ENCODE measurements around the gene RALGPS1.

The RALGPS1 gene

GRCh38 chr9:126906091-126906490 lies 8.5 kb upstream of the RALGPS1 start:
- Histone ChIP-seq H3K4me3 (ENCODE audit: low read depth, low read length) (no peak overlapping the region), H3K36me3 (ENCODE audit: control insufficient read depth, insufficient read depth, low read length) (no peaks in the 10 kb centered on the region), H3K9ac (ENCODE audit: low read depth, low read length) (no peak overlapping the region), H3K27ac (ENCODE audit: low read depth, low read length) (no peak overlapping the region), H3K27me3 (ENCODE audit: control insufficient read depth, insufficient read depth, low read length) (no peaks in the 10 kb centered on the region), H3K9me3 (ENCODE audit: control insufficient read depth, insufficient read depth, low read length) (no peaks in the 10 kb centered on the region), H3K4me1 (ENCODE audit: control insufficient read depth, insufficient read depth, low read length) (no peaks in the 10 kb centered on the region)

GRCh38 chr9:126907058-126907457 lies 7.5 kb upstream of the RALGPS1 start:
- H3K27me3 ChIP-seq (ENCODE audit: control insufficient read depth, insufficient read depth, low read length): no peaks in the 10 kb centered on the region
- no peak overlapping the region for H3K9ac ChIP-seq (ENCODE audit: low read depth, low read length)
- no peaks in the 10 kb centered on the region for H3K36me3 ChIP-seq (ENCODE audit: control insufficient read depth, insufficient read depth, low read length)
- H3K27ac ChIP-seq (ENCODE audit: low read depth, low read length): no peak overlapping the region
- H3K9me3 ChIP-seq (ENCODE audit: control insufficient read depth, insufficient read depth, low read length): no peaks in the 10 kb centered on the region
- H3K4me1 ChIP-seq (ENCODE audit: control insufficient read depth, insufficient read depth, low read length): no peaks in the 10 kb centered on the region
- no peak overlapping the region for H3K4me3 ChIP-seq (ENCODE audit: low read depth, low read length)

- peaks cover 19% of the 10 kb centered on the region; the same call in 1 of the 2 replicates for H3K4me1 ChIP-seq (ENCODE audit: control insufficient read depth, insufficient read depth, low read length)
- no peak overlapping the region for H3K9ac ChIP-seq (ENCODE audit: low read depth, low read length)
- H3K9me3 ChIP-seq (ENCODE audit: control insufficient read depth, insufficient read depth, low read length): no peaks in the 10 kb centered on the region
- no peaks in the 10 kb centered on the region for H3K36me3 ChIP-seq (ENCODE audit: control insufficient read depth, insufficient read depth, low read length)
- peak overlapping the region; percentile 27 for H3K27ac ChIP-seq (ENCODE audit: low read depth, low read length)
- H3K4me3 ChIP-seq (ENCODE audit: low read depth, low read length): peak overlapping the region; percentile 77
- H3K27me3 ChIP-seq (ENCODE audit: control insufficient read depth, insufficient read depth, low read length): peaks cover 10% of the 10 kb centered on the region
These were observed 767 bp downstream of the RALGPS1 start for GRCh38 chr9:126915281-126915816.

- H3K27me3 ChIP-seq (ENCODE audit: control insufficient read depth, insufficient read depth, low read length): peaks cover 10% of the 10 kb centered on the region
- H3K4me1 ChIP-seq (ENCODE audit: control insufficient read depth, insufficient read depth, low read length): peaks cover 19% of the 10 kb centered on the region; the same call in 1 of the 2 replicates
- H3K9me3 ChIP-seq (ENCODE audit: control insufficient read depth, insufficient read depth, low read length): no peaks in the 10 kb centered on the region
- no peak overlapping the region for H3K9ac ChIP-seq (ENCODE audit: low read depth, low read length)
- H3K4me3 ChIP-seq (ENCODE audit: low read depth, low read length): peak overlapping the region; percentile 77
- H3K36me3 ChIP-seq (ENCODE audit: control insufficient read depth, insufficient read depth, low read length): no peaks in the 10 kb centered on the region
- no peak overlapping the region for H3K27ac ChIP-seq (ENCODE audit: low read depth, low read length)
These were observed 1.4 kb downstream of the RALGPS1 start for GRCh38 chr9:126915846-126916543.

GRCh38 chr9:126916909-126917308 lies 2.3 kb downstream of the RALGPS1 start:
- H3K9ac ChIP-seq (ENCODE audit: low read depth, low read length): no peak overlapping the region
- no peaks in the 10 kb centered on the region for H3K9me3 ChIP-seq (ENCODE audit: control insufficient read depth, insufficient read depth, low read length)
- no peak overlapping the region for H3K4me3 ChIP-seq (ENCODE audit: low read depth, low read length)
- H3K27ac ChIP-seq (ENCODE audit: low read depth, low read length): no peak overlapping the region
- H3K27me3 ChIP-seq (ENCODE audit: control insufficient read depth, insufficient read depth, low read length): peaks cover 10% of the 10 kb centered on the region
- peaks cover 19% of the 10 kb centered on the region; the same call in 1 of the 2 replicates for H3K4me1 ChIP-seq (ENCODE audit: control insufficient read depth, insufficient read depth, low read length)
- no peaks in the 10 kb centered on the region for H3K36me3 ChIP-seq (ENCODE audit: control insufficient read depth, insufficient read depth, low read length)

- Histone ChIP-seq H3K36me3 (ENCODE audit: control insufficient read depth, insufficient read depth, low read length) (no peaks in the 10 kb centered on the region), H3K9me3 (ENCODE audit: control insufficient read depth, insufficient read depth, low read length) (no peaks in the 10 kb centered on the region), H3K27me3 (ENCODE audit: control insufficient read depth, insufficient read depth, low read length) (no peaks in the 10 kb centered on the region; the same call in 1 of the 2 replicates), H3K4me1 (ENCODE audit: control insufficient read depth, insufficient read depth, low read length) (peaks cover 19% of the 10 kb centered on the region; the same call in 1 of the 2 replicates), H3K4me3 (ENCODE audit: low read depth, low read length) (no peak overlapping the region), H3K9ac (ENCODE audit: low read depth, low read length) (no peak overlapping the region), H3K27ac (ENCODE audit: low read depth, low read length) (no peak overlapping the region)
These were observed 4.6 kb downstream of the RALGPS1 start for GRCh38 chr9:126919193-126919592.

GRCh38 chr9:126925876-126926275 lies 11.3 kb downstream of the RALGPS1 start:
- Histone ChIP-seq H3K27me3 (ENCODE audit: control insufficient read depth, insufficient read depth, low read length) (no peaks in the 10 kb centered on the region; the same call in 1 of the 2 replicates), H3K36me3 (ENCODE audit: control insufficient read depth, insufficient read depth, low read length) (no peaks in the 10 kb centered on the region), H3K27ac (ENCODE audit: low read depth, low read length) (no peak overlapping the region), H3K9ac (ENCODE audit: low read depth, low read length) (no peak overlapping the region), H3K4me1 (ENCODE audit: control insufficient read depth, insufficient read depth, low read length) (no peaks in the 10 kb centered on the region), H3K9me3 (ENCODE audit: control insufficient read depth, insufficient read depth, low read length) (no peaks in the 10 kb centered on the region), H3K4me3 (ENCODE audit: low read depth, low read length) (no peak overlapping the region)

GRCh38 chr9:126926364-126926763 lies 11.8 kb downstream of the RALGPS1 start:
- Histone ChIP-seq H3K27ac (ENCODE audit: low read depth, low read length) (no peak overlapping the region), H3K27me3 (ENCODE audit: control insufficient read depth, insufficient read depth, low read length) (no peaks in the 10 kb centered on the region; the same call in 1 of the 2 replicates), H3K4me1 (ENCODE audit: control insufficient read depth, insufficient read depth, low read length) (no peaks in the 10 kb centered on the region), H3K9ac (ENCODE audit: low read depth, low read length) (no peak overlapping the region), H3K4me3 (ENCODE audit: low read depth, low read length) (no peak overlapping the region), H3K9me3 (ENCODE audit: control insufficient read depth, insufficient read depth, low read length) (no peaks in the 10 kb centered on the region), H3K36me3 (ENCODE audit: control insufficient read depth, insufficient read depth, low read length) (no peaks in the 10 kb centered on the region)

GRCh38 chr9:126927419-126927818 lies 12.8 kb downstream of the RALGPS1 start:
- no peaks in the 10 kb centered on the region; the same call in 1 of the 2 replicates for H3K27me3 ChIP-seq (ENCODE audit: control insufficient read depth, insufficient read depth, low read length)
- H3K9me3 ChIP-seq (ENCODE audit: control insufficient read depth, insufficient read depth, low read length): no peaks in the 10 kb centered on the region
- H3K27ac ChIP-seq (ENCODE audit: low read depth, low read length): no peak overlapping the region
- H3K4me1 ChIP-seq (ENCODE audit: control insufficient read depth, insufficient read depth, low read length): no peaks in the 10 kb centered on the region
- H3K36me3 ChIP-seq (ENCODE audit: control insufficient read depth, insufficient read depth, low read length): no peaks in the 10 kb centered on the region
- no peak overlapping the region for H3K4me3 ChIP-seq (ENCODE audit: low read depth, low read length)
- no peak overlapping the region for H3K9ac ChIP-seq (ENCODE audit: low read depth, low read length)

- no peaks in the 10 kb centered on the region for H3K4me1 ChIP-seq (ENCODE audit: control insufficient read depth, insufficient read depth, low read length)
These were observed 18.3 kb downstream of the RALGPS1 start for GRCh38 chr9:126932871-126933321.

GRCh38 chr9:126933334-126933980 lies 18.9 kb downstream of the RALGPS1 start:
- no peak overlapping the region for H3K27ac ChIP-seq (ENCODE audit: low read depth, low read length)
- H3K36me3 ChIP-seq (ENCODE audit: control insufficient read depth, insufficient read depth, low read length): no peaks in the 10 kb centered on the region
- no peak overlapping the region for H3K4me3 ChIP-seq (ENCODE audit: low read depth, low read length)
- H3K9ac ChIP-seq (ENCODE audit: low read depth, low read length): no peak overlapping the region
- H3K4me1 ChIP-seq (ENCODE audit: control insufficient read depth, insufficient read depth, low read length): no peaks in the 10 kb centered on the region; the same call in 1 of the 2 replicates
- no peaks in the 10 kb centered on the region for H3K9me3 ChIP-seq (ENCODE audit: control insufficient read depth, insufficient read depth, low read length)
- no peaks in the 10 kb centered on the region for H3K27me3 ChIP-seq (ENCODE audit: control insufficient read depth, insufficient read depth, low read length)

More at GRCh38 chr9:126932871-126933321, 18.3 kb downstream of the RALGPS1 start:
- Histone ChIP-seq H3K4me3 (ENCODE audit: low read depth, low read length) (no peak overlapping the region), H3K27ac (ENCODE audit: low read depth, low read length) (no peak overlapping the region), H3K9ac (ENCODE audit: low read depth, low read length) (no peak overlapping the region), H3K27me3 (ENCODE audit: control insufficient read depth, insufficient read depth, low read length) (no peaks in the 10 kb centered on the region), H3K36me3 (ENCODE audit: control insufficient read depth, insufficient read depth, low read length) (no peaks in the 10 kb centered on the region), H3K9me3 (ENCODE audit: control insufficient read depth, insufficient read depth, low read length) (no peaks in the 10 kb centered on the region)
